IMR-90 (cell line): Measurements from ENCODE around the gene EML6.

ENCODE experiments used
- SMC3 ChIP-seq: fragments of 150-350 bp; IDR thresholded peaks from 2 replicates; pipeline ENCODE4 v1.6.1; 2016; ENCODE audit warnings: low read depth, mild to moderate bottlenecking, antibody characterized with exemption, low read length, moderate library complexity
- TF ChIP-seq, protein P1 (sequence below): conservative IDR thresholded peaks from 2 replicates; pipeline ENCODE4 v1.5.1; 2012; ENCODE audit warnings: mild to moderate bottlenecking, low read depth, low read length, improper control_type of control experiment

DNA sequence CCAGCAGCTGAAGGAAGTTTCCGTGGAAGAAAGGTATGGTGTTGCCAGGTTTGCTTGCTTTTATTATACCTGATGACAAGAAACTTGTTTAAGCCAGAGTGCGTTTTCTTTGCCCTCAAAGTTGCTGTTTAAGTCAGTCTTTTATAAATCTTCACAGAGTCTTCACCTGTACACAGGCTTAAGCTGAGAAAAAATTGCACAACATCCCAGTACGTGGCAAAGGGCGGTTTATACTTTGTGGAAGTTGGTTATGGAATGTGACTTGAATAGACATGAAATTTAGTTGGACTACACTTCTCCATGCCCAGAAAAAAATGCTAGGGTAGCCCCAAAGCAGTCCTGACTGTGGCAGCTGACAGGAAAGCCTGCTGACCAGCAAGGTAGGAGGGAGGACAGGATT, 205.3 kb downstream of the EML6 start:
- no peak for TF ChIP-seq SMC3
- TF ChIP-seq, protein P1, sequence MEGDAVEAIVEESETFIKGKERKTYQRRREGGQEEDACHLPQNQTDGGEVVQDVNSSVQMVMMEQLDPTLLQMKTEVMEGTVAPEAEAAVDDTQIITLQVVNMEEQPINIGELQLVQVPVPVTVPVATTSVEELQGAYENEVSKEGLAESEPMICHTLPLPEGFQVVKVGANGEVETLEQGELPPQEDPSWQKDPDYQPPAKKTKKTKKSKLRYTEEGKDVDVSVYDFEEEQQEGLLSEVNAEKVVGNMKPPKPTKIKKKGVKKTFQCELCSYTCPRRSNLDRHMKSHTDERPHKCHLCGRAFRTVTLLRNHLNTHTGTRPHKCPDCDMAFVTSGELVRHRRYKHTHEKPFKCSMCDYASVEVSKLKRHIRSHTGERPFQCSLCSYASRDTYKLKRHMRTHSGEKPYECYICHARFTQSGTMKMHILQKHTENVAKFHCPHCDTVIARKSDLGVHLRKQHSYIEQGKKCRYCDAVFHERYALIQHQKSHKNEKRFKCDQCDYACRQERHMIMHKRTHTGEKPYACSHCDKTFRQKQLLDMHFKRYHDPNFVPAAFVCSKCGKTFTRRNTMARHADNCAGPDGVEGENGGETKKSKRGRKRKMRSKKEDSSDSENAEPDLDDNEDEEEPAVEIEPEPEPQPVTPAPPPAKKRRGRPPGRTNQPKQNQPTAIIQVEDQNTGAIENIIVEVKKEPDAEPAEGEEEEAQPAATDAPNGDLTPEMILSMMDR = no peak
